ENCODE results near the gene C11orf98.

DNA sequence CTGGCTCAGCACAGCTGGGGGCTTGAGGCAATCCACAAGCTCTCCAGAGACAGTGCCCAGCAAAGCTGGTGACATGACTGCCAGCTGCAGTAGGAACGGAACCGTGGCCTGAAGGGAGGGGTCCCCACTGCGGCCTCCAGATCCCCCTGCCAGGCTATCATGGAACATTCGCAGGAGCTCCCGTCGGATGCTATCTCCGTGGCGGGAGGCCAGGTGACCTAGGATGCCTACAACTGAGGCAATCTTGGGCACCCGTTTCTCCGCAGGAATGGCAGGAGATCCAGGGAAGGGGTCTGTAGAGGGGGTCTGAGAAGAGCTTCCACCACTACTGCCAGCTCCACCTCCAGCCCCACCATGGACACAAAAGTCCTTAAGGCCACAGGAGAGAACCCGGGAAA lies 16.0 kb downstream of the C11orf98 start:
- TF ChIP-seq CTCF (IDR thresholded peaks at IDR 0.05) (no peak), POLR2A (IDR thresholded peaks at IDR 0.05) (no peak)
